ENCODE data around the gene HOXD4.

- TF ChIP-seq CTCF (IDR thresholded peaks at IDR 0.05), result no peak
- no peak for TF ChIP-seq GABPA (IDR thresholded peaks at IDR 0.05; ENCODE audit: low read depth)
- TF ChIP-seq EP300 (IDR thresholded peaks at IDR 0.05; ENCODE audit: borderline replicate concordance in 1 of 2, low read depth in 1 of 2, low read length in 1 of 2), result no peak
- TF ChIP-seq FOXM1 (IDR thresholded peaks at IDR 0.05; ENCODE audit: low read depth), result no peak
- TF ChIP-seq TEAD4 (IDR thresholded peaks at IDR 0.05; ENCODE audit: borderline replicate concordance, insufficient read depth), result no peak
- TF ChIP-seq CHD2 (IDR thresholded peaks at IDR 0.05; ENCODE audit: low read length, partially characterized antibody), result no peak
- peak; percentile 63; the same call in 1 of the 2 replicates for TF ChIP-seq MAX (IDR thresholded peaks at IDR 0.05; ENCODE audit: low read depth)
- TF ChIP-seq POLR2AphosphoS5 (IDR thresholded peaks at IDR 0.05; ENCODE audit: low read depth, low read length), result no peak
- TF ChIP-seq TCF12 (IDR thresholded peaks at IDR 0.05), result no peak
- peak; percentile 18; the same call in 1 of the 2 replicates for TF ChIP-seq MXI1 (IDR thresholded peaks at IDR 0.05; ENCODE audit: low read depth, low read length)
- TF ChIP-seq RFX5 (IDR thresholded peaks at IDR 0.05; ENCODE audit: low read length), result no peak
- no peak for TF ChIP-seq ZBTB33 (IDR thresholded peaks at IDR 0.05; ENCODE audit: borderline replicate concordance, low read depth)
Measured at GRCh38 chr2:176157499-176158185, 6.3 kb downstream of the HOXD4 start.

All from SK-N-SH (cell line).